HEK293T (cell line): Measurements from ENCODE around the gene STT3B.

ENCODE experiments used
- CTCF ChIA-PET: fragments of 350-600 bp; formaldehyde crosslinking; extraction: SDS; loops from one replicate; lab custom pipeline; 2021; ENCODE audit warnings: antibody characterized with exemption, inconsistent platforms; lab: Yijun Ruan, JAX
- POLR2A ChIA-PET: fragments of 350-600 bp; formaldehyde crosslinking; extraction: SDS; loops from one replicate; lab custom pipeline; 2020; ENCODE audit warnings: antibody characterized with exemption, inconsistent platforms; lab: Yijun Ruan, JAX
- DNase-seq: peaks from one replicate; pipeline ENCODE4 v3.0.0; 2012; ENCODE audit warnings: mixed read lengths; ENCODE audit errors: extremely low spot score
- ARNT ChIP-seq: fragments of 450-650 bp; IDR thresholded peaks from 2 replicates; pipeline ENCODE4 v1.6.1; 2017; ENCODE audit warnings: mild to moderate bottlenecking
- BHLHE40 ChIP-seq: fragments of 450-650 bp; IDR thresholded peaks from 2 replicates; pipeline ENCODE4 v1.6.1; 2016; ENCODE audit warnings: mild to moderate bottlenecking, moderate library complexity, borderline replicate concordance
- CTBP1 ChIP-seq: fragments of 450-650 bp; IDR thresholded peaks from 2 replicates; pipeline ENCODE4 v1.6.1; 2016; ENCODE audit warnings: borderline replicate concordance
- ELF4 ChIP-seq: fragments of 450-650 bp; IDR thresholded peaks from 2 replicates; pipeline ENCODE4 v1.6.1; 2017; ENCODE audit warnings: antibody characterized with exemption
- FOXA1 ChIP-seq: fragments of 450-650 bp; IDR thresholded peaks from 2 replicates; pipeline ENCODE4 v1.6.1; 2016; ENCODE audit warnings: mild to moderate bottlenecking
- FOXK2 ChIP-seq: fragments of 450-650 bp; IDR thresholded peaks from 2 replicates; pipeline ENCODE4 v1.6.1; 2016; ENCODE audit warnings: mild to moderate bottlenecking
- FOXM1 ChIP-seq: fragments of 450-650 bp; IDR thresholded peaks from 2 replicates; pipeline ENCODE4 v1.6.1; 2017; ENCODE audit warnings: mild to moderate bottlenecking, borderline replicate concordance
- HDGF ChIP-seq: fragments of 450-650 bp; IDR thresholded peaks from 2 replicates; pipeline ENCODE4 v1.6.1; 2017; ENCODE audit warnings: antibody characterized with exemption, borderline replicate concordance
- L3MBTL2 ChIP-seq: fragments of 450-650 bp; conservative IDR thresholded peaks from 2 replicates; pipeline ENCODE4 v1.6.1; 2016; ENCODE audit warnings: mild to moderate bottlenecking
- LEF1 ChIP-seq: fragments of 450-650 bp; IDR thresholded peaks from 2 replicates; pipeline ENCODE4 v1.6.1; 2017; ENCODE audit warnings: mild to moderate bottlenecking, borderline replicate concordance
- NFRKB ChIP-seq: fragments of 450-650 bp; IDR thresholded peaks from 2 replicates; pipeline ENCODE4 v1.6.1; 2016; ENCODE audit warnings: mild to moderate bottlenecking, moderate library complexity
- SP1 ChIP-seq: fragments of 450-650 bp; IDR thresholded peaks from 2 replicates; pipeline ENCODE4 v1.6.1; 2017
- SUZ12 ChIP-seq: fragments of 450-650 bp; IDR thresholded peaks from 2 replicates; pipeline ENCODE4 v1.6.1; 2016; ENCODE audit warnings: mild to moderate bottlenecking
- TARDBP ChIP-seq: fragments of 450-650 bp; IDR thresholded peaks from 2 replicates; pipeline ENCODE4 v1.6.1; 2016
- ZNF384 ChIP-seq: fragments of 450-650 bp; IDR thresholded peaks from 2 replicates; pipeline ENCODE4 v1.6.1; 2016
- TF ChIP-seq, protein P1 (sequence below): fragments of 450-650 bp; IDR thresholded peaks from 2 replicates; pipeline ENCODE4 v1.6.1; 2016

The STT3B gene

DNA sequence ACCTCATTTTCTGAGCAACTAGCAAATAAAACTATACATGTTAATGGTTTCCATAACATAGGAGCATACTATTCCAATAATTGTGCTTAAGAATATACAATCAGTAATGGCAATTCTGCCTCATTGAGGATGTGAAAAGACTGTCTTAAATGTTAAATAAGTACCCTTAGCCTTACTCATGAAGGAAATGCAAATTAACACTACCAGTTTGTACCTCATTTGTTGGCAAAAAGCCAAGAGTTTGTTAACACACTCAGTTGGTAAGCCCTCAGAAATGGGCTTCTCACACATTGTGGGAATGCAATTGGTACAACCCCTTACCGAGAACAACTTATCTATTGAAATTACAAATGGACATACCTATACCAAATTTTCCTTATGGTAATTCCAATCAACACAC lies 9.2 kb upstream of the STT3B start:
- DNase-seq = no peak
- POLR2A ChIA-PET = no interaction called here
- TF ChIP-seq, protein P1, sequence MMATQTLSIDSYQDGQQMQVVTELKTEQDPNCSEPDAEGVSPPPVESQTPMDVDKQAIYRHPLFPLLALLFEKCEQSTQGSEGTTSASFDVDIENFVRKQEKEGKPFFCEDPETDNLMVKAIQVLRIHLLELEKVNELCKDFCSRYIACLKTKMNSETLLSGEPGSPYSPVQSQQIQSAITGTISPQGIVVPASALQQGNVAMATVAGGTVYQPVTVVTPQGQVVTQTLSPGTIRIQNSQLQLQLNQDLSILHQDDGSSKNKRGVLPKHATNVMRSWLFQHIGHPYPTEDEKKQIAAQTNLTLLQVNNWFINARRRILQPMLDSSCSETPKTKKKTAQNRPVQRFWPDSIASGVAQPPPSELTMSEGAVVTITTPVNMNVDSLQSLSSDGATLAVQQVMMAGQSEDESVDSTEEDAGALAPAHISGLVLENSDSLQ = no peak
- TF ChIP-seq NFRKB = no peak
- no peak for TF ChIP-seq ARNT
- TF ChIP-seq L3MBTL2 = no peak
- no peak for TF ChIP-seq BHLHE40
- CTCF ChIA-PET = no interaction called here

DNA sequence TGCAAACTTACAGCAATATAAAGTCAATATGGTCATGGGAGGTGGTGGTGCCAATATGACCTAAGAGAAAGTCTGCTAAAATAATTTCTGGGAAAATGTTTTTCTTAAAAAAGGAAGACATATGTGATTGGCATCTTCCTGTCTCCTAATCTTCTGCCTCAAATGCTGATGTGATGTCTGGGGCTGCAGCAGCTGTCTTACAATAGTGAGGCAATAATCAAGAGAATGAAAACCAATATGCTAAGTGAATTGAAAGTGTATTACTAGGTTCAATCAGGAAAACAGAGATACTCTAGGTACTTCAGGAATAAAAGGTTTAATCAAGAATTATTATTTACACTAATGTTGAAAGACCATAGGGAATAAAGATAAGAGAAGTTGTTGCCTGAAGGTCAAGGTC lies 7.2 kb upstream of the STT3B start:
- no peak for DNase-seq
- ChIA-PET CTCF (no interaction called here), POLR2A (no interaction called here)
- no peak for TF ChIP-seq HDGF
- no peak for TF ChIP-seq TARDBP
- TF ChIP-seq BHLHE40 = no peak
- TF ChIP-seq SUZ12 = no peak
- TF ChIP-seq L3MBTL2 = no peak
- no peak for TF ChIP-seq FOXA1
- TF ChIP-seq, protein P1 = no peak
- TF ChIP-seq LEF1 = no peak
- no peak for TF ChIP-seq CTBP1
- TF ChIP-seq ARNT = no peak
- no peak for TF ChIP-seq ELF4
- no peak for TF ChIP-seq SP1

DNA sequence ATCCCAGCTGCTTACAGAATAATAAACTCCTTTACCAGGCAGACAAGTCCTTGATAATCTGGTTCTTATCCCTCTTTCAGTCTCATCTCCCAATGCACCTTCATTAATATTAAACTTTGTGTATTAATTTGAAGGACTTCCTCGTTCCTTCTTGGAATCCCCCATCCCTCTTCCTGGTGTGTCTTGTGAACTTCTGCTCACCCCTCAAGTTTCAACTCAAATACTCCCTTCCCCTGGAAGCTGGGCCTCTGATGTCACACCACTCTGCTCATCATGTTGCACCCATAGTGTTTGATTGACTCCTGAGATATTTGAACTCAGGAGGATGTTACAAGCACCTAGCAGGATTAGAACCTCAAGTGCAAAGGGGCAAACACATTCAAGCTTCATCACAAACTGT lies 3.3 kb upstream of the STT3B start:
- CTCF ChIA-PET = no interaction called here
- TF ChIP-seq TARDBP (no peak), ELF4 (no peak), BHLHE40 (no peak), ARNT (no peak), NFRKB (no peak), LEF1 (no peak), FOXK2 (no peak), ZNF384 (no peak), HDGF (no peak), SP1 (no peak), L3MBTL2 (no peak), FOXM1 (no peak), SUZ12 (no peak), CTBP1 (no peak), FOXA1 (no peak)
- TF ChIP-seq, protein P1 = no peak

DNA sequence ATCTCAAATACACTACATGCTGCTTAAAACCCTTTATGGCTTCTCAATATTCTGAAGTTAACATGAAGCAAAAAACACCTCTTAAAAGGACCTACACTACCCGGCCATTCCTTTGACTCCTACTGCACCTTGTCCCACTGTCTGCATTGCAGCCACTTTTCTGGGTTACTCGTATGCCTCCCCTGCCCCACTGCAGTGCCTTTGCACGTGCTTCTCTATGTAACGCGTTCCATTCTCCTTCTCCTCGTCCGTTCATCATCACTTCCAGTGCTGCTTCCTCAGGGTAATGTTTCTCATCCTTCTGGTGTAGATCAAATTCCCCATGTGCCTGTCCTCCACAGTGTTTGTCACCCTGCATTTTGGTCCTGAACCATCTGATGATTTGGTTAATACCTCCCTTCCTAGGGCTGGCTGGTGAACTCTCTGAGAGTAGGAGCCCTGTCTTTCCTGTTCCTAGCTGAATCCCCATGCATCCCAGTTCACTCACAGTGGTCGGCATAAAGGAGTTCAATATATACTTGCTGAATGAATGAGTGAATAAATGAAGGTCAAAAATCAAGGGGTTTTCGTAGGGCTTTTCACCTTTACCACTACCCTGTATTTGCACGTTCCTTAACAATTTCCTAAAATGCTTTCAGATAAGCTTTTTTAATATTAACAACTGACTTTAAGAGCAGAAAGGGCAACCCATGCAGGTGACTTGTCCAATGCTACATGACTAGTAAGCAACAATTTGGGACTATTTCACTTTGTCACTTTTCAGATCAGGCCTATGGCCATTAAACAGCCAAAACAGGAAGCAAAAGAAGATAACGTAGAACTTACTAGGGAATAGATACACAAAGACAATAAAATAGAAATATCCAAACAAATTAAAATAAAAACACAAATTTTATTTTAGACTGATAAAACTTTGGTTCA lies 2.4 kb upstream of the STT3B start:
- TF ChIP-seq TARDBP (no peak), ZNF384 (no peak), LEF1 (no peak), SUZ12 (no peak), FOXM1 (no peak), SP1 (no peak), CTBP1 (no peak), HDGF (no peak), FOXA1 (no peak), NFRKB (no peak), FOXK2 (no peak)
- no peak for DNase-seq
- ChIA-PET CTCF (no interaction called here), POLR2A (no interaction called here)

More for the DNA sequence above, 3.3 kb upstream of the STT3B start:
- no peak for DNase-seq
- POLR2A ChIA-PET = no interaction called here

DNA sequence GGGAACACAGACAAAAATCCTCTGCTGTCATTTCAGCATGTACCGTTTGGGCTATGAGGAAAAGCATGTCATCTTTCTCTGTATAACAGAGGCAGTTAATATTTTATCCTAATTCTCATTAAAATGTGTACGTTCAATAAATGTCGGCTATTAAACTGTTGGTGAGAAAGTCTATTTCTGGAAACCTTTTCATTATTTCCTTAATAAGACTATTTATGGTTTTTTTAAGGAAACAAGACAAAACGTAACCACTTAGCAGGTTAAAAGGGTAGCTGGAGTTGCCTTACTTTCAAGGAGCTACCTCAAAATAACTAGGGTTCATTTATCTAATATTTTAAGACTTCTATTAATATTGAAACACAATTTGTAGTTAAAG lies 1.8 kb upstream of the STT3B start:
- TF ChIP-seq FOXK2 = no peak
- no peak for TF ChIP-seq HDGF
- no peak for TF ChIP-seq ARNT
- TF ChIP-seq SUZ12 = no peak
- no peak for TF ChIP-seq BHLHE40
- no peak for TF ChIP-seq ELF4
- TF ChIP-seq CTBP1 = no peak
- no peak for TF ChIP-seq FOXM1
- TF ChIP-seq ZNF384 = no peak
- TF ChIP-seq SP1 = no peak
- no peak for TF ChIP-seq TARDBP
- no peak for TF ChIP-seq NFRKB
- no peak for TF ChIP-seq LEF1
- TF ChIP-seq, protein P1 = no peak
- no peak for TF ChIP-seq L3MBTL2
- no peak for TF ChIP-seq FOXA1
- ChIA-PET POLR2A (interaction anchor here (0.8 to 3.1 kb wide), 2 partner anchors 8 to 14 kb away, joined by 3 to 41 read pairs; no protein-coding TSS in a partner anchor), CTCF (no interaction called here)
- DNase-seq = no peak
